HUES48 (cell line): Measurements from ENCODE around the gene ANK3.

Experiments
- H3K27ac ChIP-seq: one replicate; pipeline ENCODE4 v1.7.0; 2013; ENCODE audit warnings: low read depth, low read length, inconsistent platforms
- H3K27me3 ChIP-seq: 2 replicates; pipeline ENCODE4 v1.6.1; 2013; ENCODE audit warnings: mild to moderate bottlenecking, low read length; ENCODE audit not compliant: control insufficient read depth, insufficient read depth
- H3K36me3 ChIP-seq: 2 replicates; pipeline ENCODE4 v1.6.1; 2013; ENCODE audit warnings: low read length; ENCODE audit not compliant: control insufficient read depth, insufficient read depth
- H3K4me1 ChIP-seq: 2 replicates; pipeline ENCODE4 v1.6.1; 2013; ENCODE audit warnings: mild to moderate bottlenecking, low read length; ENCODE audit not compliant: control insufficient read depth, insufficient read depth
- H3K4me3 ChIP-seq: 2 replicates; pipeline ENCODE4 v1.5.1; 2013; ENCODE audit warnings: mild to moderate bottlenecking, low read depth, low read length
- H3K9ac ChIP-seq: 2 replicates; pipeline ENCODE4 v1.6.1; 2013; ENCODE audit warnings: mild to moderate bottlenecking, low read depth, low read length, moderate library complexity
- H3K9me3 ChIP-seq: 2 replicates; pipeline ENCODE4 v1.6.1; 2013; ENCODE audit warnings: low read length; ENCODE audit not compliant: control insufficient read depth, insufficient read depth

ANK3 gene

GRCh38 chr10:60377042-60377352 is 12.7 kb downstream of the ANK3 start:
- Histone ChIP-seq H3K4me3 (no peak overlapping the region), H3K9ac (no peak overlapping the region), H3K27me3 (no peaks in the 10 kb centered on the region), H3K36me3 (no peaks in the 10 kb centered on the region), H3K4me1 (peaks cover 18% of the 10 kb centered on the region), H3K27ac (no peak overlapping the region), H3K9me3 (no peaks in the 10 kb centered on the region)

DNA sequence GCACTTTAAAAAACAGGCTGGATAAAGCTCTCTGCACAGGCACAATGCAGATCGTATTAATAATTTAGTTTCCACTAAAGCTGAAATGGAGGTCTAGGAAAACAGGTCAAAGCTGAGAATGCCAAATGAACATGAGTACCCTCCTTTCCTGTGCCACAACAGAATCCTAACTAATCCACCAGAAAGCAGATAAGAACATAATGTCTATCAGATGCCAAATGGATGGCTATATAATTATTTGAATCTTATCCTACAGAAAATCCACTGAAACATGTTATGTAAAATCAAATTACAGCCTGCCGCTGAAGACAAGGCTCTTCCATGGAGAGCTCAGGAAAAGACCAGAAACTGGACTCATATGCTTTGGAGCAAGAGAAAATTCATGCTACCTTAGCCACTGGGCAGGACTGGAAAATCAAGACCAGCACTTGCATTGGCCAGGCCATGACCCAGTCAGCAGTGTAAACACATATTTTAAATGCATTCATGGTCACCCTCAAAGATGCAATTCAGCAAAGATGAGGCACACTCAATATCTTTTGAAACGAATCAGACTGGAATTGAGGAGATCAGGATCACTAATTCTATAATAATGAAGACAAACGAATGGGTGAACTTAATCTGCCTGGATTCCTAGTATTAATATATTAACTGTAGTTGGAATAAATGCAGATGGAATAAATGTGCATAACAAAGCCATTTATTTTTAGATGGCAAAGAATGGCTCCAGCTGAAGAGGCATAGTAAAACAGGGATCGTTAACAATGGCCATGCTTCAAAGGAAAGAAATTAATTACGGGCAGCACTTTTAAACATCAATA is 13.2 kb downstream of the ANK3 start:
- no peaks in the 10 kb centered on the region for H3K36me3 ChIP-seq
- H3K9ac ChIP-seq: no peak overlapping the region
- no peaks in the 10 kb centered on the region for H3K9me3 ChIP-seq
- H3K27me3 ChIP-seq: no peaks in the 10 kb centered on the region
- H3K4me1 ChIP-seq: peaks cover 18% of the 10 kb centered on the region
- no peak overlapping the region for H3K27ac ChIP-seq
- no peak overlapping the region for H3K4me3 ChIP-seq

DNA sequence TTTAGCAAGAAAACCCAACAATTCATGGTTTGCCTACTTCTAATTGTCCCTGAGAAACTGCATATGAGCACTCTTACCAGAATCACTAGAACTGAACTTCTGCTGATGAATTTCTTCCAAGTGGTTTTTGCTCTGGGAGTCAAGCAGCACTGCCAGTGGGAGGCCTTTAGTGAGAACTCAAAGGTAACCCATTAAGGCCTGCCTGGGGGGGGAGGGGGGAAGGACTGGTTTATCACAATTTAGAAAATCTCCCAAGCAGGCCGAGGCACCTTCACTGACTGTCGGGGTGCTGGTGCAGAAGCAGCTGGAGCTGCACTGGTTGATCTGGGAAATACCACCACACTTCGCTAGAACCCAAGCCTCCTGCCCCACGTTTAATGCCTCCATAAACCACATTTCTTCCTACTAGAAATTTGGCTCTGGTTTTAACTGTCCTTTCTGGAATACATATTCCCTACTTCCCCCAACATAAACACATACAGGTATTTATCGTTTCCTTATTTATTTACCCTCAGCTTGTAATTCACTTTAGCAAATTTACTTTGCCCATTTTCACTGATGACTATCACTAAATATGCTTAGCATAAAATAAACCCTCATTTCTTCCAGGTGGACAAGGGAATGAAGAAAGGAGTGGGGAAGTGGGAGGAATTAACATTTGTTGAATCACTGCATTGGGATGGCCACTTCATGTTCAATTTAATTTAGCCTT is 14.2 kb downstream of the ANK3 start:
- no peaks in the 10 kb centered on the region for H3K27me3 ChIP-seq
- H3K27ac ChIP-seq: no peak overlapping the region
- H3K4me3 ChIP-seq: no peak overlapping the region
- no peaks in the 10 kb centered on the region for H3K36me3 ChIP-seq
- H3K9me3 ChIP-seq: no peaks in the 10 kb centered on the region
- H3K9ac ChIP-seq: no peak overlapping the region
- H3K4me1 ChIP-seq: peaks cover 18% of the 10 kb centered on the region

GRCh38 chr10:60374836-60375235 is 14.8 kb downstream of the ANK3 start:
- no peaks in the 10 kb centered on the region for H3K36me3 ChIP-seq
- H3K9ac ChIP-seq: no peak overlapping the region
- H3K4me1 ChIP-seq: peaks cover 18% of the 10 kb centered on the region
- H3K4me3 ChIP-seq: no peak overlapping the region
- no peaks in the 10 kb centered on the region for H3K9me3 ChIP-seq
- no peaks in the 10 kb centered on the region for H3K27me3 ChIP-seq
- H3K27ac ChIP-seq: no peak overlapping the region

- H3K36me3 ChIP-seq: no peaks in the 10 kb centered on the region
- no peak overlapping the region for H3K9ac ChIP-seq
- no peak overlapping the region for H3K27ac ChIP-seq
- no peaks in the 10 kb centered on the region for H3K27me3 ChIP-seq
- no peaks in the 10 kb centered on the region for H3K9me3 ChIP-seq
- no peak overlapping the region for H3K4me3 ChIP-seq
- H3K4me1 ChIP-seq: peaks cover 27% of the 10 kb centered on the region
Observed at GRCh38 chr10:60372436-60372835, 17.2 kb downstream of the ANK3 start.

GRCh38 chr10:60369547-60369930 is 20.1 kb downstream of the ANK3 start:
- Histone ChIP-seq H3K27me3 (no peaks in the 10 kb centered on the region), H3K36me3 (no peaks in the 10 kb centered on the region), H3K9ac (no peak overlapping the region), H3K4me1 (peaks cover 14% of the 10 kb centered on the region), H3K4me3 (no peak overlapping the region), H3K9me3 (no peaks in the 10 kb centered on the region), H3K27ac (no peak overlapping the region)

GRCh38 chr10:60368875-60369546 is 20.7 kb downstream of the ANK3 start:
- H3K9ac ChIP-seq: no peak overlapping the region

DNA sequence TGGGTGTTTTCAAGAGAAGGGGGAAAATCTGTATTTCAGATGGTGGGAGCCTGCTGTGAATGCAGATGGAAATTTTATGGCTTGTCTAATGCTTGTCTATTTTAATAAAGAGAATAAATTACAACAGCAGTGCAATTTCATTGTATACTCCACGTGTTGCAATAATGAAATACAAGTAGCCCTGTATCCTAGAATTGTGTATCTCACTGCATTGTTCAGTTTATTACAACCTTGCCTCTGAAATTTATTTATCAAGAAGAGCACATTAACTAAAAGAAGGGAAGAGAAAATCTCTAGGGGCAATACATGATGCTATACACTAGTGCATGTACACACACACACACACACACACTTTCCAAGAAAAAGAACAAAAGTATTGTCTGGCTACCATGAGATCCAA is 21.8 kb downstream of the ANK3 start:
- Histone ChIP-seq H3K27me3 (no peaks in the 10 kb centered on the region), H3K9ac (no peak overlapping the region), H3K4me1 (peaks cover 14% of the 10 kb centered on the region), H3K27ac (no peak overlapping the region), H3K4me3 (no peak overlapping the region), H3K36me3 (no peaks in the 10 kb centered on the region), H3K9me3 (no peaks in the 10 kb centered on the region)

More at GRCh38 chr10:60368875-60369546, 20.7 kb downstream of the ANK3 start:
- Histone ChIP-seq H3K4me1 (peaks cover 14% of the 10 kb centered on the region), H3K9me3 (no peaks in the 10 kb centered on the region), H3K27ac (no peak overlapping the region), H3K27me3 (no peaks in the 10 kb centered on the region), H3K4me3 (no peak overlapping the region), H3K36me3 (no peaks in the 10 kb centered on the region)

GRCh38 chr10:60367431-60367830 is 22.2 kb downstream of the ANK3 start:
- no peaks in the 10 kb centered on the region for H3K36me3 ChIP-seq
- no peak overlapping the region for H3K4me3 ChIP-seq
- H3K9ac ChIP-seq: no peak overlapping the region
- no peak overlapping the region for H3K27ac ChIP-seq
- H3K27me3 ChIP-seq: no peaks in the 10 kb centered on the region
- H3K4me1 ChIP-seq: peaks cover 18% of the 10 kb centered on the region
- H3K9me3 ChIP-seq: no peaks in the 10 kb centered on the region

GRCh38 chr10:60367024-60367423 is 22.7 kb downstream of the ANK3 start:
- peaks cover 18% of the 10 kb centered on the region for H3K4me1 ChIP-seq
- no peak overlapping the region for H3K4me3 ChIP-seq
- no peaks in the 10 kb centered on the region for H3K27me3 ChIP-seq
- no peak overlapping the region for H3K9ac ChIP-seq
- no peaks in the 10 kb centered on the region for H3K36me3 ChIP-seq
- H3K9me3 ChIP-seq: no peaks in the 10 kb centered on the region
- H3K27ac ChIP-seq: no peak overlapping the region

DNA sequence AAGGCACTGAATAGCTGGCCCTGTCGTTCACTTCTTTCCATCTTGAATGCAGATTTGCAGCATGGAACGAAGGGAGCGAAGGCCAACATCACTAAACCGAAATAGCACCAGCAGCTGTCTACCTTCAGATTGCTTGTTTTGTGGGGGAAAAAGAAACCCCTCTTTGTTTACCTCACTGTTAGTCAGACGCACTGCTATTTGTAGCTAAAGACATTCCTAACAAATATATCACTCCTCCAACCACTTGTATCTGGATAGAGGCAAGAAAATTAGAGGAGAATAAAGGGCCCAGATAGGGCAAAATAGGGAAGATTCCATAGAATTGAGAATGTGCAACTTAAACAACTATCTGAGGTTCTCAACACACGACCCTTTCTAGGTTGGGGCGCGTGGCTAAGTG is 26.5 kb downstream of the ANK3 start:
- Histone ChIP-seq H3K4me3 (no peak overlapping the region), H3K9me3 (no peaks in the 10 kb centered on the region), H3K36me3 (no peaks in the 10 kb centered on the region), H3K27ac (no peak overlapping the region), H3K9ac (no peak overlapping the region), H3K27me3 (no peaks in the 10 kb centered on the region), H3K4me1 (peaks cover 17% of the 10 kb centered on the region)
